H9 (cell line): ENCODE results near the gene ANKZF1. TPM values are rescaled to one million over a fixed set of nuclear protein-coding genes. Genes with fewer than 3 reads are reported as not detected.
A peak's percentile ranks its signal among the peaks of the same experiment; 100 is the strongest.
"Not testable (repeated sequence)": the region's sequence is repeated elsewhere in the genome, so short reads cannot be mapped to it uniquely, and the experiment has no call there.

ENCODE experiments used
- DNase-seq: peaks from one replicate; pipeline ENCODE4 v3.0.0-alpha.2; 2017
- H2AFZ ChIP-seq: one replicate; pipeline ENCODE4 v1.6.1; 2013; ENCODE audit warnings: mild to moderate bottlenecking, low read length, control low read depth, moderate library complexity
- H2AK5ac ChIP-seq: 2 replicates; pipeline ENCODE4 v1.6.1; 2013; ENCODE audit warnings: low read length, control low read depth, mixed read lengths; ENCODE audit not compliant: insufficient read length
- H2BK120ac ChIP-seq: one replicate; pipeline ENCODE4 v1.6.1; 2013; ENCODE audit warnings: low read depth, mild to moderate bottlenecking, low read length, control low read depth, inconsistent platforms; ENCODE audit not compliant: poor library complexity, severe bottlenecking
- H2BK12ac ChIP-seq: 2 replicates; pipeline ENCODE4 v1.6.1; 2013; ENCODE audit warnings: low read length, control low read depth, mixed read lengths, low read depth; ENCODE audit not compliant: insufficient read length
- H2BK15ac ChIP-seq: 2 replicates; pipeline ENCODE4 v1.6.1; 2013; ENCODE audit warnings: low read depth, low read length, control low read depth
- H2BK20ac ChIP-seq: one replicate; pipeline ENCODE4 v1.6.1; 2013; ENCODE audit warnings: low read depth, mild to moderate bottlenecking, low read length, control low read depth, inconsistent platforms; ENCODE audit not compliant: poor library complexity, severe bottlenecking
- H2BK5ac ChIP-seq: 2 replicates; pipeline ENCODE4 v1.6.1; 2013; ENCODE audit warnings: low read length, control low read depth, mixed read lengths; ENCODE audit not compliant: insufficient read length
- H3K14ac ChIP-seq: 2 replicates; pipeline ENCODE4 v1.6.1; 2013; ENCODE audit warnings: low read length, control low read depth; ENCODE audit not compliant: insufficient read depth
- H3K18ac ChIP-seq: 2 replicates; pipeline ENCODE4 v1.6.1; 2013; ENCODE audit warnings: low read depth, mild to moderate bottlenecking, mixed read lengths, low read length, control low read depth; ENCODE audit not compliant: insufficient read length
- H3K23ac ChIP-seq: 2 replicates; pipeline ENCODE4 v1.6.1; 2013; ENCODE audit warnings: low read length, control low read depth, mixed read lengths, low read depth; ENCODE audit not compliant: insufficient read length
- H3K23me2 ChIP-seq: 2 replicates; pipeline ENCODE4 v1.6.1; 2013; ENCODE audit warnings: low read depth, mild to moderate bottlenecking, mixed read lengths, low read length, control low read depth; ENCODE audit not compliant: insufficient read length, poor library complexity, severe bottlenecking
- H3K27ac ChIP-seq: 2 replicates; pipeline ENCODE4 v1.5.1; 2013; ENCODE audit warnings: low read length, control low read depth, mixed read lengths, low read depth; ENCODE audit not compliant: insufficient read length
- H3K27me3 ChIP-seq: 2 replicates; pipeline ENCODE4 v1.6.1; 2013; ENCODE audit warnings: low read length, control low read depth, inconsistent platforms; ENCODE audit not compliant: insufficient read depth
- H3K4ac ChIP-seq: 2 replicates; pipeline ENCODE4 v1.6.1; 2013; ENCODE audit warnings: low read depth, mild to moderate bottlenecking, control low read depth, inconsistent platforms, low read length, moderate library complexity
- H3K4me1 ChIP-seq: 2 replicates; pipeline ENCODE4 v1.6.1; 2013; ENCODE audit warnings: low read length, control low read depth, inconsistent platforms; ENCODE audit not compliant: insufficient read depth
- H3K4me2 ChIP-seq: 2 replicates; pipeline ENCODE4 v1.6.1; 2013; ENCODE audit warnings: low read length, control low read depth, mixed read lengths; ENCODE audit not compliant: insufficient read length, insufficient read depth
- H3K56ac ChIP-seq: 2 replicates; pipeline ENCODE4 v1.6.1; 2013; ENCODE audit warnings: low read depth, mild to moderate bottlenecking, mixed read lengths, low read length, control low read depth; ENCODE audit not compliant: insufficient read length
- H3K79me1 ChIP-seq: 2 replicates; pipeline ENCODE4 v1.6.1; 2013; ENCODE audit warnings: low read depth, mild to moderate bottlenecking, moderate library complexity, low read length, control low read depth, inconsistent platforms; ENCODE audit not compliant: insufficient read depth, poor library complexity, severe bottlenecking
- H3K79me2 ChIP-seq: 2 replicates; pipeline ENCODE4 v1.6.1; 2013; ENCODE audit warnings: low read length, control low read depth, inconsistent platforms; ENCODE audit not compliant: insufficient read depth
- H3K9ac ChIP-seq: 2 replicates; pipeline ENCODE4 v1.6.1; 2013; ENCODE audit warnings: low read length, control low read depth, mixed read lengths; ENCODE audit not compliant: insufficient read length; ENCODE audit errors: extremely low read depth
- H3K9me3 ChIP-seq: one replicate; pipeline ENCODE4 v1.6.1; 2013; ENCODE audit warnings: low read depth, low read length, inconsistent platforms; ENCODE audit not compliant: control insufficient read depth
- H3T11ph ChIP-seq: one replicate; pipeline ENCODE4 v1.6.1; 2013; ENCODE audit warnings: mild to moderate bottlenecking, low read length, control low read depth, inconsistent platforms
- H4K20me1 ChIP-seq: one replicate; pipeline ENCODE4 v1.6.1; 2013; ENCODE audit not compliant: control insufficient read depth, insufficient read length, insufficient read depth
- H4K5ac ChIP-seq: 2 replicates; pipeline ENCODE4 v1.6.1; 2013; ENCODE audit warnings: low read depth, mild to moderate bottlenecking, mixed read lengths, low read length, control low read depth; ENCODE audit not compliant: insufficient read length
- H4K8ac ChIP-seq: replicated peaks from 2 replicates; pipeline ENCODE4 v1.6.1; 2013; ENCODE audit warnings: low read length, control low read depth, mixed read lengths, low read depth; ENCODE audit not compliant: insufficient read length
- H4K91ac ChIP-seq: 2 replicates; pipeline ENCODE4 v1.6.1; 2013; ENCODE audit warnings: low read depth, mild to moderate bottlenecking, moderate library complexity, mixed read lengths, low read length, control low read depth; ENCODE audit not compliant: insufficient read length
- H3K27ac Mint-ChIP-seq, 3 experiments: 2 replicates in 2 of 3; 3 replicates in 1 of 3; pipeline ENCODE4 v1.8.0; 2020 to 2021; ENCODE audit warnings: mixed read lengths in 3 of 3, mild to moderate bottlenecking in 1 of 3, moderate library complexity in 1 of 3
- H3K27me3 Mint-ChIP-seq: 2 replicates; pipeline ENCODE4 v1.8.0; 2021; ENCODE audit warnings: low read depth, mild to moderate bottlenecking, moderate library complexity, mixed read lengths
- H3K36me3 Mint-ChIP-seq, 3 experiments: 2 replicates in 2 of 3; 3 replicates in 1 of 3; pipeline ENCODE4 v1.8.0; 2020 to 2021; ENCODE audit warnings: low read depth in 3 of 3, mixed read lengths in 3 of 3; ENCODE audit not compliant: insufficient read depth in 1 of 3
- H3K4me1 Mint-ChIP-seq, 2 experiments: 2 replicates each; pipeline ENCODE4 v1.8.0; 2020; ENCODE audit warnings: mixed read lengths in 2 of 2
- H3K4me3 Mint-ChIP-seq, 2 experiments: 2 replicates in 1 of 2; 3 replicates in 1 of 2; pipeline ENCODE4 v1.8.0; 2020 to 2021; ENCODE audit warnings: mild to moderate bottlenecking in 2 of 2, mixed read lengths in 2 of 2, moderate library complexity in 1 of 2
- H3K9me3 Mint-ChIP-seq, 2 experiments: 2 replicates in 1 of 2; 3 replicates in 1 of 2; pipeline ENCODE4 v1.8.0; 2020; ENCODE audit warnings: mild to moderate bottlenecking in 2 of 2, mixed read lengths in 2 of 2, moderate library complexity in 1 of 2
- whole genome bisulfite sequencing: extraction: QIAGEN DNeasy Blood & Tissue Kit; methylation state at CpG from one replicate; pipeline ENCODE4 v1.1.7; 2013; ENCODE audit warnings: missing lambda C conversion rate, low lambda C conversion rate, mixed read lengths; ENCODE audit not compliant: insufficient read length; ENCODE audit errors: extremely low coverage; 5-methylcytosine and 5-hydroxymethylcytosine counted together
- total RNA-seq: library from RNA; stranded (reverse); gene quantifications from 2 replicates; pipeline ENCODE4 v1.2.1, GENCODE V29; 2021
- TF ChIP-seq, protein P1 (sequence below): fragments of 200-600 bp; sonication (generic); conservative IDR thresholded peaks from 3 replicates; pipeline ENCODE4 v1.8.0; 2021; ENCODE audit warnings: antibody characterized with exemption, mild to moderate bottlenecking

Gene ANKZF1
- total RNA-seq, 1 experiment from 2014 or later, result 55.4 TPM

DNA sequence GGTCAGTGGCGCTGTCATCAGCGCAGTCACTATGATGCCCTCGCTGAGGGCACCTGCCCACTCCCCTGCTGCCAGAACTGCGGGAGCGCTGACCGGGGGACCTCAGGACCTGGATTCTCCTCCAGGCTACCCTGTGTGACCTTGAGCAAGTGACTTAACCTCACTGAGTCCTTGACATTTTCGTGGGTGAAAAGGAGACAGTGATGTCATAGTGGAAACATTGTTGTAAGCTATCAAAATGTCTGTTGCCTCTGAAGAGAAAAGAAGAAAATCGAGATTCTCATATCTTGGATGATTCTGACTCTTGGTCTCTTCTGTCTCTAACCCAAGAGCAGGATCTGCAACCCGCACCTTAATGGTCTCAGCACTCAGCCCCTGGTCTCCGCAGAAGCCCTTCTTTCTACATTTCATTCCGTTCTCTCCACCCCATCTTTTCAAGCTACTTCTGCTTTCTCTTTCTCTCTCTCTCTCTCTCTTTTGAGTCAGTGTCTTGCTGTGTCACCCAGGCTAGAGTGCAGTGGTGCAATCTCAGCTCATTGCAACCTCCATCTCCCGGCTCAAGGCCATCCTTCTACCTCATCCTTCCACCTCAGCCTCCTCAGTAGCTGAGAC, 25.1 kb downstream of the ANKZF1 start:
- no peak overlapping the region for H2BK120ac ChIP-seq
- no peak overlapping the region for H2BK15ac ChIP-seq
- H3K9ac ChIP-seq, result no peak overlapping the region
- no peak overlapping the region for H3K4ac ChIP-seq
- no peak overlapping the region for H2BK20ac ChIP-seq
- H3K56ac ChIP-seq, result no peak overlapping the region
- H4K91ac ChIP-seq, result no peak overlapping the region
- Mint-ChIP-seq H3K36me3 (peaks cover 9 to 12% (median 11%) of the 10 kb centered on the region in 3 experiments; a peak in 5 of 7 replicates), H3K9me3 (peaks cover 0 to 2% of the 10 kb centered on the region in 2 experiments; a peak in 3 of 5 replicates), H3K4me1 (peaks cover 19 to 25% of the 10 kb centered on the region in 2 experiments), H3K27ac (no peak overlapping the region; a peak in 1 of 7 replicates), H3K4me3 (peak overlapping the region; percentile 14 to 69), H3K27me3 (peaks cover 82% of the 10 kb centered on the region)
- no peaks in the 10 kb centered on the region for H4K20me1 ChIP-seq
- no peak overlapping the region for H2BK12ac ChIP-seq
- TF ChIP-seq, protein P1, sequence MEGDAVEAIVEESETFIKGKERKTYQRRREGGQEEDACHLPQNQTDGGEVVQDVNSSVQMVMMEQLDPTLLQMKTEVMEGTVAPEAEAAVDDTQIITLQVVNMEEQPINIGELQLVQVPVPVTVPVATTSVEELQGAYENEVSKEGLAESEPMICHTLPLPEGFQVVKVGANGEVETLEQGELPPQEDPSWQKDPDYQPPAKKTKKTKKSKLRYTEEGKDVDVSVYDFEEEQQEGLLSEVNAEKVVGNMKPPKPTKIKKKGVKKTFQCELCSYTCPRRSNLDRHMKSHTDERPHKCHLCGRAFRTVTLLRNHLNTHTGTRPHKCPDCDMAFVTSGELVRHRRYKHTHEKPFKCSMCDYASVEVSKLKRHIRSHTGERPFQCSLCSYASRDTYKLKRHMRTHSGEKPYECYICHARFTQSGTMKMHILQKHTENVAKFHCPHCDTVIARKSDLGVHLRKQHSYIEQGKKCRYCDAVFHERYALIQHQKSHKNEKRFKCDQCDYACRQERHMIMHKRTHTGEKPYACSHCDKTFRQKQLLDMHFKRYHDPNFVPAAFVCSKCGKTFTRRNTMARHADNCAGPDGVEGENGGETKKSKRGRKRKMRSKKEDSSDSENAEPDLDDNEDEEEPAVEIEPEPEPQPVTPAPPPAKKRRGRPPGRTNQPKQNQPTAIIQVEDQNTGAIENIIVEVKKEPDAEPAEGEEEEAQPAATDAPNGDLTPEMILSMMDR, result no peak
- H3K4me1 ChIP-seq, result peaks cover 3% of the 10 kb centered on the region; the same call in 1 of the 2 replicates
- H3K18ac ChIP-seq, result no peak overlapping the region
- no peak overlapping the region for H3K14ac ChIP-seq
- H3K4me2 ChIP-seq, result peak overlapping the region; percentile 72
- H3K27ac ChIP-seq, result no peak overlapping the region
- H4K8ac ChIP-seq, result no peak overlapping the region
- no CpG with 5 or more reads among the region's 12 CpGs for WGBS
- no peaks in the 10 kb centered on the region for H3K79me2 ChIP-seq
- H3K23me2 ChIP-seq, result peaks cover 22% of the 10 kb centered on the region
- DNase-seq, result no peak
- H3K79me1 ChIP-seq, result no peaks in the 10 kb centered on the region
- H2AK5ac ChIP-seq, result no peak overlapping the region
- no peaks in the 10 kb centered on the region for H3K9me3 ChIP-seq
- H3K23ac ChIP-seq, result no peak overlapping the region
- no peak overlapping the region for H4K5ac ChIP-seq
- H2AFZ ChIP-seq, result no peak overlapping the region
- H3T11ph ChIP-seq, result no peak overlapping the region
- no peak overlapping the region for H2BK5ac ChIP-seq
- H3K27me3 ChIP-seq, result peaks cover 21% of the 10 kb centered on the region

- H3T11ph ChIP-seq, H4K20me1 ChIP-seq, H2BK120ac ChIP-seq, H3K9me3 Mint-ChIP-seq, H3K79me2 ChIP-seq, H3K56ac ChIP-seq, H3K9me3 ChIP-seq, H3K36me3 Mint-ChIP-seq, H3K18ac ChIP-seq, H4K8ac ChIP-seq, DNase-seq, H3K4ac ChIP-seq, H3K4me1 Mint-ChIP-seq, H3K79me1 ChIP-seq, H2AFZ ChIP-seq, H2BK15ac ChIP-seq, H3K4me1 ChIP-seq, H2BK12ac ChIP-seq, H4K91ac ChIP-seq, H3K9ac ChIP-seq, H2AK5ac ChIP-seq, H3K27ac Mint-ChIP-seq, H3K4me3 Mint-ChIP-seq, H3K4me2 ChIP-seq, H3K14ac ChIP-seq, H3K23me2 ChIP-seq, H3K23ac ChIP-seq, H3K27ac ChIP-seq, H4K5ac ChIP-seq, H2BK5ac ChIP-seq, H2BK20ac ChIP-seq: not testable (repeated sequence)
- no CpG with 5 or more reads among the region's 10 CpGs for WGBS
- peaks cover 78% of the 10 kb centered on the region for H3K27me3 Mint-ChIP-seq
- H3K27me3 ChIP-seq, result peaks cover 21% of the 10 kb centered on the region
Observed at GRCh38 chr2:219258942-219259341, 29.3 kb downstream of the ANKZF1 start.
